ENCODE results near the gene LOXL1.

The LOXL1 gene

GRCh38 chr15:73981761-73982221 is 55.5 kb downstream of the LOXL1 start:
- DNase-seq (ENCODE audit: low spot score), result no peak

- peak; percentile 82 for DNase-seq (ENCODE audit: low spot score)
Measured at GRCh38 chr15:73982222-73982962, 56.1 kb downstream of the LOXL1 start.

GRCh38 chr15:73983211-73983727 is 57.0 kb downstream of the LOXL1 start:
- DNase-seq (ENCODE audit: low spot score), result peak; percentile 76

GRCh38 chr15:73983773-73984172 is 57.5 kb downstream of the LOXL1 start:
- DNase-seq (ENCODE audit: low spot score), result no peak

GRCh38 chr15:73984208-73984979 is 58.1 kb downstream of the LOXL1 start:
- DNase-seq (ENCODE audit: low spot score), result no peak

GRCh38 chr15:73985101-73985873 is 59.0 kb downstream of the LOXL1 start:
- DNase-seq (ENCODE audit: low spot score), result peak; percentile 32

GRCh38 chr15:73986055-73986775 is 60.0 kb downstream of the LOXL1 start:
- DNase-seq (ENCODE audit: low spot score), result no peak

GRCh38 chr15:73986776-73987056 is 60.5 kb downstream of the LOXL1 start:
- DNase-seq (ENCODE audit: low spot score), result no peak

GRCh38 chr15:73987250-73987649 is 61.0 kb downstream of the LOXL1 start:
- DNase-seq (ENCODE audit: low spot score), result no peak

GRCh38 chr15:73987681-73988444 is 61.6 kb downstream of the LOXL1 start:
- no peak for DNase-seq (ENCODE audit: low spot score)

- no peak for DNase-seq (ENCODE audit: low spot score)
Measured at GRCh38 chr15:73988445-73988969, 62.2 kb downstream of the LOXL1 start.

- peak; percentile 70 for DNase-seq (ENCODE audit: low spot score)
Measured at GRCh38 chr15:73989001-73989798, 62.9 kb downstream of the LOXL1 start.

- DNase-seq (ENCODE audit: low spot score), result no peak
Measured at GRCh38 chr15:73990250-73991005, 64.2 kb downstream of the LOXL1 start.

GRCh38 chr15:73991260-73991659 is 65.0 kb downstream of the LOXL1 start:
- peak; percentile 49 for DNase-seq (ENCODE audit: low spot score)

GRCh38 chr15:73991726-73992593 is 65.7 kb downstream of the LOXL1 start, which contains the start of gene STOML1:
TSS of gene STOML1 (minus strand) at chr15:73992295. CDS start at chr15:73992223, 72 bp downstream.
- DNase-seq (ENCODE audit: low spot score), result peak; percentile 97

GRCh38 chr15:73992594-73992898 is 66.3 kb downstream of the LOXL1 start:
- no peak for DNase-seq (ENCODE audit: low spot score)

GRCh38 chr15:73993211-73993994 is 67.1 kb downstream of the LOXL1 start:
- DNase-seq (ENCODE audit: low spot score), result no peak

All from AG20443 (cell line).